ENCODE results near the gene FUOM. TPM values are rescaled to one million over a fixed set of nuclear protein-coding genes. Genes with fewer than 3 reads are reported as not detected.

The FUOM gene, protein sequence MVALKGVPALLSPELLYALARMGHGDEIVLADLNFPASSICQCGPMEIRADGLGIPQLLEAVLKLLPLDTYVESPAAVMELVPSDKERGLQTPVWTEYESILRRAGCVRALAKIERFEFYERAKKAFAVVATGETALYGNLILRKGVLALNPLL
- 18.1 TPM for polyA plus RNA-seq (ENCODE audit: insufficient read length)
- long read RNA-seq, donor 1, partial matches to known transcripts = 0 of 9 reads
- long read RNA-seq, donor 1, other reads (novel, unspliced or antisense) = 0 of 9 reads
- long read RNA-seq, donor 2, partial matches to known transcripts = 0 of 5 reads
- long read RNA-seq, donor 2, other reads (novel, unspliced or antisense) = 0 of 5 reads
- long read RNA-seq, donor 3, transcript FUOM-201 (6 exons, 709 nt) = major isoform, 9 of 12 reads
- long read RNA-seq, donor 3, partial matches to known transcripts = 0 of 12 reads
- long read RNA-seq, donor 3, other reads (novel, unspliced or antisense) = 0 of 12 reads
- long read RNA-seq, donor 4, partial matches to known transcripts = 0 of 3 reads
- long read RNA-seq, donor 4, other reads (novel, unspliced or antisense) = 0 of 3 reads
- long read RNA-seq, donor 5, transcript FUOM-201 (6 exons, 709 nt) = major isoform, 26 of 35 reads
- long read RNA-seq, donor 5, partial matches to known transcripts = 0 of 35 reads
- long read RNA-seq, donor 5, other reads (novel, unspliced or antisense) = 0 of 35 reads
- long read RNA-seq, donor 6, transcript FUOM-201 (6 exons, 709 nt) = major isoform, 16 of 18 reads
- long read RNA-seq, donor 6, partial matches to known transcripts = 0 of 18 reads
- long read RNA-seq, donor 6, other reads (novel, unspliced or antisense) = 0 of 18 reads
- long read RNA-seq, donor 7, transcript FUOM-201 (6 exons, 709 nt) = major isoform, 11 of 16 reads
- long read RNA-seq, donor 7, partial matches to known transcripts = 0 of 16 reads
- long read RNA-seq, donor 7, other reads (novel, unspliced or antisense) = 0 of 16 reads
- long read RNA-seq, donor 8, partial matches to known transcripts = 0 of 4 reads
- long read RNA-seq, donor 8, other reads (novel, unspliced or antisense) = 0 of 4 reads

DNA sequence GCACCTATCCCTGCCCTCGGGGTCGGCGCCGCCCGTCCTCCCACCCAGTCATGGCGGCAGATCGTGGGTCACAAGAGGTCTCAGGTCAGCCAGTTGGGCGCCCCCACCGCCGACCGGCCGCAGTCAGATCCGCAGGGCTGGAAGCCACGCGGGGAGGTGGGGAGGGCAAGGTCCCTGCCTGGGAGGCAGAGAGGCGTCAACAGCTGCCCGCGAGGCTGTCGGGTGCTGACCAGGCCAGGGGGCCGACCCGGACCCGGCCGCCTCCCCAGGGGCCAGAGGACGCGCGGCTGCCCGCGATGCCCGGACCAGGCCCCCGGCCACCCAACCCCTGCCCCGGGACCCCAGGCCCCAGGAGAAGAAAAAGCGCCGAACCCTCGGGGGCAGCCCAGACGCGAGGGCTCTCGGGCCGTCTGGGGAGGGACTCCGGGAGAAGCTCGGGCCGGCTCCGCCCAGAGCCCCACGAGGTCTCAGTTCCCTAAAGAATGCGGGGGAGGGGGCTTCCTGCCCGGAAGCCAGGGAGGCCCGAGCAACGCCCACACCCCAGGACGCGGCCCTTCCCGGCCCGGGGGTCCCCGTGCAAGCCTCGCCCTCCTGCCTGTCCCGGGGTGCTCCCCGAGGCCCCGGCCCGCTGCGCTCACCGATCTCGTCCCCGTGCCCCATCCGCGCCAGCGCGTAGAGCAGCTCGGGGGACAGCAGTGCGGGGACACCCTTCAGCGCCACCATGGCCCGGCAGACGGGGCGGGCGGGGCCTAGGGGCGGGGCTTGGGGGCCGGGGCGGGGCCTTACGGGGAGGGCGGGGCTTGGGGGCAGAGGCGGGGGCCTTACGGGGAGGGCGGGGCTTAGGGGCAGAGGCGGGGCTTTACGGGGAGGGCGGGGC, at the start of gene FUOM:
TSS of gene FUOM (minus strand) at position 735 of the 877 bp plus-strand sequence. CDS start at position 723, 12 bp downstream.
- DNase-seq = peak; percentile 81

- DNase-seq = no peak
These were observed 48.2 kb upstream of the FUOM start for GRCh38 chr10:133405844-133406527.

DNA sequence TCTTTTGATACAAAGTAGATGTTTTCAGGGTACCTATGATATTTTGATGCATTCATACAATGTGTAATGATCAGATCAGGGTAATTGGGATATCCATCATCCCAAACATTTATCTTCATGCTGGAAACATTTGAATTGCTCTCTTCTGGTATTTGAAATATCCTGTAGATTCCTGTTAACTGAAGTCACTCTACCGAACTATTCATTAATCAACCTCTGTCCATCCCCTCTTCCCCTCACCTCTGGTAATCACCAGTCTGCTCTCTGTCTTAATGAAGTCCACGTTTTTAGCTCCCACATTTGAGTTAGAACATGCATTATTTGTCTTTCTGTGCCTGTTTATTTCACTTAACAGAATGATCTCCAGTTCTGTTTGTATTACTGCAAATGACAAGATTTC, 47.5 kb upstream of the FUOM start:
- no peak for DNase-seq

DNA sequence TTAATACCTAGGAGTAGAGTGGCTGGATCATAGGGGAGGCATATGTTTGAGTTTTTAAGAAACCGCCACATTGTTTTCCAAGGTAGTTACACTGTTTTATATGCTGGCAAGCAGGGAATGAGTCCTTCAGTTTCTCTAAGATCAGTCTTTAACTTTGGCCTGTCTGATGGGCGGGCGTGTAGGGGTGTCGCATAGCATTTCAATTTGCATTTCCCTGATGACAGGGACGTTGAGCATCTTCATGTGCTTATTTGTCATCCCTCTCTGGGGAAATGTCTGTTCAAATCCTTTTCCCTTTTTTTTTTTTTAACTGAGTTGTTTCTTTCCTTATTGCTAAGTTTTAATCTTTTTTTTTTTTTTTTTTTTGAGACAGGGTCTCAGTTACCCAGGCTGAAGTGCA, 46.0 kb upstream of the FUOM start:
- DNase-seq = no peak

DNA sequence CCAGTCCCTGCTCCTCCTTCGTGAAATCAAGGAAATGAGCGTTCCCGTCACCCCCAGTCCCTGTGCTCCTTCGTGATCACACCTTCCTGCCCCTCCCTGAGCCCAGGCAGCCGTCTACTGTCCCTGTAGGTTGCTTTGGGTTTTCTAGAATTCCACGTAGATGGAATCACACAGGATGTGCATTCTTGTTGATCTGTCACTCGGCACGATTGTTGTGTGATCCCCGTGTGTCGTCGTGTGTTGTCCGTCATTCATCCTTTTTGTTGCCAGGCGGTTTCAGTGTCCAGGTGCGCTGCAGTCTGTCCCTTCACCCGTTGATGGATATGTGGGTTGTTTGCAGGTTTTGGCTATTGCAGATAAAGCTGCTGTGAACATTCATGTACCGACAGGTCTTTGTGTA, 45.5 kb upstream of the FUOM start:
- DNase-seq = no peak

DNA sequence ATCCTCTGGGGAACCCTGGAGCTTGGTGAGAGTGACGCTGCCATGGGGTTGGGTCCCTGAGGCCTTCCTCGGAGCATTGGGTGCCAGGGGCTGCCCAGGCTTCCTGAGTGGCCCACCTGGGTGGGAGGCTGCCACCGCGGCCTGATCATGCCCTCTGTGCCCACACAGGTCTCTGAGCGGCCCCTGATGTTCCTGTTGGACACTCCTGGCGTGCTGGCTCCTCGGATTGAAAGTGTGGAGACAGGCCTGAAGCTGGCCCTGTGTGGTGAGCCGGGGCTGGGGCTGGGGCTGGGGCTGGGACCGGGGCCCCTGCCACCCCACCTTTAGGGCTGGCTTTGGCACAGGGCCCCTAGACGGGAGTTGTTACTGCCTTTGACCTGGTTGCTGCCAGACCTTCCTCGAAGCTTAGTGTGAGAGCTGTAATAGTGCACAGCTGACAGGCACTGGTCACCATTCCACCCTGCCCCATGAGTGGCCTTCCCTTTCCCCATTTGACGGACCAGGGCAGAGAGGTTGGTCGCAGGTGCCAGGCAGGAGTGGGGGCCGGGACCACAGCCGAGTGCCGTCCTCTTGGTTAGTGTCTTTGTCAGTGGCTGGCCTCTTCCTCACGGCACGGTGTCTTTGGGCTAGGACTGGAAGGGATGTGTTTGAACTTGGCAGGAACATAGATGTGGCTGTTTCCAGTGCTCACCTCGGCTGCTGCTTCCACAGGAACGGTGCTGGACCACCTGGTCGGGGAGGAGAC, 44.3 kb upstream of the FUOM start:
- no peak for DNase-seq

DNA sequence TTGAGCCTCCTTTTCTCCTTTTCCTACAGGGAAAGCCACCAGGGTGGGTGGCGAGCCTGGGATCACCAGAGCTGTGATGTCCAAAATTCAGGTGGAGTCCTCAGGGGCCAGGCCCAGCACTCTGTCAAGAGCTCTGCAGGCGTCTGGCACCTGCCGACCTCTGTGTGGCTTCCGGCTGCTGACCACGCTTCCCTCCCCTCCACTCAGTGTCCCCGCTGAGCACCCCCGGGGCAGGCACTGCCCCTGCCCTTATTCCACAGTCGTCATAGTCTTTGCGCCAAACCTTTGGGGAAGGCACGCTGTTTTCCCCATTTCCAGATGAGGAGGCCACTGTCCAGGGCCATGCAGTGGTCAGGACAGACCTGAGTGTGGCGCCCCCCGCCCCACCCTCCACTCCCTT, 43.7 kb upstream of the FUOM start:
- no peak for DNase-seq

- DNase-seq = no peak
These were observed 43.0 kb upstream of the FUOM start for GRCh38 chr10:133400624-133401424.

DNA sequence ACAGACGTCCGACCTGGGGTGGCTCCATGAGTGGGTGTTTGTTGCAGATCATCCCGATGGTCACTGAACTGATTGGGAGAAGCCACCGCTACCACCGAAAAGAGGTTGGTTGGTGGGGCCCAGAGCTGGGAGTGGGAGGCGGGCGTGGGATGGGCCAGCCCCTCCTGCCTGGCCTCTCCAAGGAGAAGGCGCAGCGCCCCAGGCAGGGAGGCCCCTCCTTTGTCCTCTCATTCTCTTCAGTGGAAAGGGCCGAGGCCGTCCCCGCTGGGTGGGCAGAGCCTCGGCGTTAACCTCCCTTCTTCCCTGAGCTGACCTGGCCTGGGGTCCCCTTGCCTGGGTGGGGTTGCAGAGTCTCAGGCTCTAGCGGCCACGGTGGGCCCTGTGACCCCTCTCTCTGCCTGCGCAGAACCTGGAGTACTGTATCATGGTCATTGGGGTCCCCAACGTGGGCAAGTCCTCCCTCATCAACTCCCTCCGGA, 41.3 kb upstream of the FUOM start:
- DNase-seq = no peak

- no peak for DNase-seq
These were observed 40.1 kb upstream of the FUOM start for GRCh38 chr10:133397938-133398337.

- no peak for DNase-seq
These were observed 38.3 kb upstream of the FUOM start for GRCh38 chr10:133396035-133396624.

DNA sequence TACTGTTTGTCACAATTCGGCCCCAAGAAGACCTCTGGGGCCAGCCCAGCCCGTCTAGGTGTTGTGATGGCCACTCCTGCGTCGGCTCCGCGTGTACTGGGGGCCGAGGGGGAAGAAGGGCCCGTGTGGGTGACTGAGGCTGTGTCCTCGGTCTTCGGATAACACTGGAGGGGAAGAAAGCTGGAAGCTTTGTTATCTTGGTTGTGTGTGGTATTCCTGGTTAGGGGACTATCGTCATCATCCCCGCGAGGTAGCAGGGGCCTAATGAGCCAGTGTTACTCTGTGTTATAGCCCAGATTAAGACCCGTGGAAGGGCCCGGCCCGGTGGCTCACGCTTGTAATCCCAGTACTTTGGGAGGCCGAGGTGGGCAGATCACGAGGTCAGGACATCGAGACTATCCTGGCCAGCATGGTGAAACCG, 37.0 kb upstream of the FUOM start:
- DNase-seq = no peak

GRCh38 chr10:133394064-133394663, 36.3 kb upstream of the FUOM start, which contains the start of gene MTG1:
Gene MTG1 (plus strand): TSS chr10:133394157. CDS start chr10:133394221, 64 bp downstream.
- peak; percentile 95 for DNase-seq

GRCh38 chr10:133393401-133394063, 35.7 kb upstream of the FUOM start:
- DNase-seq = no peak

GRCh38 chr10:133391761-133392518, 34.1 kb upstream of the FUOM start:
- DNase-seq = no peak

GRCh38 chr10:133391249-133391635, 33.4 kb upstream of the FUOM start:
- DNase-seq = no peak
